GM12891 (cell line): ENCODE measurements around the gene CLCN1.

Experiments used
- POLR2A ChIP-seq: IDR thresholded peaks from 2 replicates; pipeline ENCODE4 v1.6.1; 2011; ENCODE audit warnings: low read depth, low read length, control low read depth
- SPI1 ChIP-seq: IDR thresholded peaks from 2 replicates; pipeline ENCODE4 v1.6.1; 2011; ENCODE audit warnings: low read depth, low read length, control low read depth
- TAF1 ChIP-seq: IDR thresholded peaks from 2 replicates; pipeline ENCODE4 v1.6.1; 2011; ENCODE audit warnings: low read depth, low read length, control low read depth

DNA sequence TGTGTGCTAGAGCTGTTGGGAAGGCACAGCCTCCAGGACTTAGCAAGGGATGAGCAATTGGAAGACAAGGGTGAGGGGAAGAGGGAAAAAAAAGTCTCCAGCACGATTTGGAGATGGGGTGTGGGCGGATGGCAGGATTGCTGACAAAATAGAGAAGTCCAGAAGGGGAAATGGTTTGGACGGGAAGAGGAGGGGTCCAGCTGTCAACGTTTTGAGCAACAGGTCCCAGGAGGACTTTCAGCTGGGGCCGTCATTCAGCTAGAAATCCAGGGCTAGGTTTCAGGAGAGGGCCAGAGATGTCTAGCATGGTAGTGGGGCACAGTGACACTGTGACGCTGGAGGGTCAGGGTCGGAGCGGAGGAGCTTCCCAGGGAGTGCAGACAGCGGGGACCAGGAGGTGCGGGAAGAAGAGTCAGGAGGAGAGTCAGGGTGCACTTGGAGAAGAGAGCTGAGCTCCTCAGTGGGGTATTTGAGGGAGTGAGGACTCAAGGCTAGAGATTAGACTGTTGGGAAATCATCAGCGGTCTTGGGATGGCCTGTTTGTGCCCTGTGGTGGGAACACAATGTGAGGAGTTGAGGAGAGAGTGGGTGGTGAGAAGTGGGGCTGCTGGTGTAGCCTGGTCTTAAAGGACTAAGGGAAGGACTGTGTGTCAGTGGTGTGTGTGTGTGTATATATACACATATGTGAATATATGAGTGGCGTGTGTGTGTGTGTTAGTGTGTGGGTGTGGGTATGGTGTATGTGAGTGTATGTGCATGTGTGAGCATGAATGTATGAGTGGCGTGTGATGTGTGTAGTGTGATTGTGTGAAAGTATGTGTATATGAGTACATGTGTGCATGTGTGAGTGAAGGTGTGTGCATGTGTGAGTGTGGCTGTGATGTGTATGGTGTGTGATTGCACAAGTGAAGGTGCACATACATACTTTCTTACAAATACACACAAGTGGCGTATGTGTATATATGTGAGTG is 69.0 kb downstream of the CLCN1 start:
- TF ChIP-seq TAF1 (no peak), POLR2A (peak; percentile 42; the same call in 1 of the 2 replicates), SPI1 (0 out of 2 replicates have a peak, but pooled peaks have one; percentile 12)
